ENCODE data around the gene GCNT2. TPM values are rescaled to one million over a fixed set of nuclear protein-coding genes. Genes with fewer than 3 reads are reported as not detected.

Gene GCNT2
- total and polyA plus RNA-seq, 2 of the 8 experiments (the other 6 are each of a cell fraction or from before 2014, with no cell fraction given), result 19.3 to 52.5 TPM

- Histone ChIP-seq H2BK15ac (ENCODE audit: low read length) (no peak overlapping the region), H4K8ac (ENCODE audit: extremely low read depth, insufficient read depth, low read length) (no peak overlapping the region), H4K20me1 (replicated peaks in 1 of 2; ENCODE audit: control insufficient read depth in 1 of 2, insufficient read depth in 2 of 2, low read length in 2 of 2) (no peaks in the 10 kb centered on the region), H3K18ac (ENCODE audit: extremely low read depth, low read length) (no peak overlapping the region), H2BK5ac (ENCODE audit: low read depth, low read length) (no peak overlapping the region), H3K79me2 (ENCODE audit: control insufficient read depth in 1 of 2, insufficient read depth in 2 of 2, low read length in 2 of 2) (peaks cover 0 to 2% of the 10 kb centered on the region in 2 experiments; a peak in 1 of 4 replicates), H3K27me3 (replicated peaks in 1 of 4; ENCODE audit: control insufficient read depth in 3 of 4, extremely low read depth in 1 of 4, insufficient read depth in 3 of 4, low read length in 3 of 4) (no peaks in the 10 kb centered on the region), H2BK120ac (replicated peaks; ENCODE audit: low read depth, low read length) (no peak overlapping the region), H3K9ac (replicated peaks in 1 of 4; ENCODE audit: extremely low read depth in 1 of 4, low read depth in 3 of 4, low read length in 3 of 4) (no peak overlapping the region), H3K27ac (ENCODE audit: low read depth, low read length) (no peak overlapping the region), H4K5ac (ENCODE audit: insufficient read length, low read depth, low read length) (no peak overlapping the region), H3K4ac (replicated peaks; ENCODE audit: insufficient read length, low read depth, low read length) (no peak overlapping the region), H3K14ac (ENCODE audit: insufficient read length) (no peak overlapping the region), H3K23me2 (ENCODE audit: low read depth, low read length) (no peaks in the 10 kb centered on the region), H2AK5ac (ENCODE audit: low read depth, low read length) (no peak overlapping the region), H3K36me3 (ENCODE audit: control insufficient read depth in 2 of 4, insufficient read depth in 4 of 4, low read length in 3 of 4) (peaks cover 6 to 51% (median 33%) of the 10 kb centered on the region in 4 experiments; a peak in 6 of 8 replicates), H3K9me3 (ENCODE audit: insufficient read depth in 2 of 2, low read depth in 1 of 2, low read length in 1 of 2) (no peaks in the 10 kb centered on the region), H3K79me1 (ENCODE audit: low read depth, low read length) (no peaks in the 10 kb centered on the region), H3K4me3 (ENCODE audit: extremely low read depth in 1 of 4, insufficient read depth in 2 of 4, low read depth in 3 of 4, low read length in 4 of 4) (no peak overlapping the region), H3K4me1 (replicated peaks in 1 of 4; ENCODE audit: control insufficient read depth in 3 of 4, insufficient read depth in 4 of 4, low read length in 3 of 4) (no peaks in the 10 kb centered on the region), H2BK20ac (ENCODE audit: low read length) (no peak overlapping the region), H2BK12ac (ENCODE audit: low read depth, low read length) (no peak overlapping the region), H4K91ac (replicated peaks; ENCODE audit: insufficient read length, low read length) (no peak overlapping the region), H3K56ac (replicated peaks; ENCODE audit: insufficient read length, low read depth, low read length) (no peak overlapping the region), H3K23ac (ENCODE audit: insufficient read length) (no peak overlapping the region), H3K4me2 (ENCODE audit: insufficient read depth in 1 of 2, low read depth in 2 of 2, low read length in 2 of 2) (no peak overlapping the region), H2AFZ (ENCODE audit: low read length) (no peak overlapping the region)
- TF ChIP-seq KDM5A (IDR thresholded peaks at IDR 0.05; ENCODE audit: low read length) (no peak), SP4 (IDR thresholded peaks at IDR 0.05; ENCODE audit: low read length) (no peak), FOSL1 (IDR thresholded peaks at IDR 0.05; ENCODE audit: insufficient read depth, low read depth, low read length) (no peak), KDM1A (IDR thresholded peaks at IDR 0.05; ENCODE audit: borderline replicate concordance, low read length) (no peak), CHD2 (IDR thresholded peaks at IDR 0.05; ENCODE audit: low read length) (no peak), JUN (IDR thresholded peaks at IDR 0.05; ENCODE audit: low read depth, low read length) (no peak), BRCA1 (IDR thresholded peaks at IDR 0.05; ENCODE audit: low read depth, low read length) (no peak), RFX5 (IDR thresholded peaks at IDR 0.05; ENCODE audit: borderline replicate concordance, low read depth, low read length) (no peak), POU5F1 (IDR thresholded peaks at IDR 0.05; ENCODE audit: low read depth, low read length) (no peak), CBX8 (IDR thresholded peaks at IDR 0.05; ENCODE audit: borderline replicate concordance, low read depth, low read length) (no peak), NANOG (IDR thresholded peaks at IDR 0.05; ENCODE audit: insufficient read depth, low read depth, low read length, poor library complexity, severe bottlenecking) (no peak)
- ChIA-PET POLR2A (ENCODE audit: partially characterized antibody) (no interaction called here), CTCF (ENCODE audit: partially characterized antibody) (no interaction called here)
- 94% methylated on average over 1 of the region's 1 CpG; no CpG with 5 or more reads in 1 of the 2 experiments for WGBS, 2 experiments (ENCODE audit: extremely low coverage in 1 of 2, insufficient coverage in 1 of 2, insufficient read length in 1 of 2, insufficient replicate concordance in 2 of 2, low coverage in 1 of 2, low lambda C conversion rate in 2 of 2, missing lambda C conversion rate in 1 of 2)
- FAIRE-seq, result no peak
- no peak for DNase-seq (ENCODE audit: low read depth in 1 of 2, low spot score in 2 of 2)
Measured at GRCh38 chr6:10627800-10628199, 106.6 kb downstream of the GCNT2 start.
